ENCODE data around the gene IL17C. TPM values are rescaled to one million over a fixed set of nuclear protein-coding genes. Genes with fewer than 3 reads are reported as not detected.

Gene IL17C
- total and polyA plus RNA-seq, 2 donors (not counting 1 experiment from before 2014, with no cell fraction given) = 1.3 to 1.5 TPM

DNA sequence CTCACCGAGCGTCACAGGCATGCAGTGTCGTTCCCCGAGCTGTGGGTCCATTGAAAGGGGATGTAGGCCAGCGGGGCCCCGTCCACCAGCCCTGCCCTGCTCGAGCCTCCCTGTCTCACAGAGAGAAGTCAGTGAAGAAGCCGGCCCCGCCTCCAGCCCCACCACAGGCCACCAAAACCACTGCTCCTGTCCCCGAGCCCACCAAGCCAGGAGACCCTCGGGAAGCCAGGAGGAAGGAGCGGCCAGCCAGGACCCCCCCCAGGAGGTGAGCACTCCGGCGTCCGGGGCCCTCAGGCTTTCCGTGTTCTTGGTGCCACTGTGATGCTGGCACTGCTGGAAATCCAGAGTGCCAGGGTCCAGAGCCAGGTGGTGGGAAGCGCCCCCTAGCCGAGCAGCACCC is 13.9 kb upstream of the IL17C start:
- Histone ChIP-seq H3K9ac (ENCODE audit: low read length) (no peak overlapping the region), H3K27ac (ENCODE audit: low read length in 2 of 2) (no peak overlapping the region), H2AFZ (ENCODE audit: insufficient read depth, low read depth, low read length, poor library complexity, severe bottlenecking) (no peak overlapping the region), H3K79me2 (ENCODE audit: control insufficient read depth, insufficient read depth, low read length) (peaks cover 12% of the 10 kb centered on the region), H4K20me1 (ENCODE audit: control insufficient read depth, insufficient read depth, low read length, poor library complexity, severe bottlenecking) (peaks cover 38% of the 10 kb centered on the region), H3K36me3 (replicated peaks in 1 of 2; ENCODE audit: control extremely low read depth in 1 of 2, control insufficient read depth in 1 of 2, extremely low read depth in 1 of 2, insufficient read depth in 2 of 2, low read length in 1 of 2) (peaks cover 0 to 68% of the 10 kb centered on the region in 2 experiments), H3K9me3 (ENCODE audit: control extremely low read depth in 1 of 3, control insufficient read depth in 2 of 3, insufficient read depth in 1 of 3, low read length in 2 of 3) (no peaks in the 10 kb centered on the region), H3K4me1 (ENCODE audit: control insufficient read depth in 2 of 2, insufficient read depth in 2 of 2, low read length in 2 of 2) (no peaks in the 10 kb centered on the region), H3K27me3 (replicated peaks in 1 of 4; ENCODE audit: control extremely low read depth in 1 of 4, control insufficient read depth in 3 of 4, insufficient read depth in 4 of 4, low read length in 3 of 4) (no peaks in the 10 kb centered on the region), H3K4me3 (ENCODE audit: control extremely low read depth in 1 of 5, extremely low read depth in 1 of 5, insufficient read depth in 1 of 5, low read depth in 2 of 5, low read length in 4 of 5) (no peak overlapping the region), H3K4me2 (replicated peaks; ENCODE audit: low read depth, low read length, poor library complexity, severe bottlenecking) (no peak overlapping the region)
- Mint-ChIP-seq H3K4me1 (no peaks in the 10 kb centered on the region), H3K4me3 (no peak overlapping the region), H3K9me3 (ENCODE audit: insufficient read depth) (no peaks in the 10 kb centered on the region), H3K27ac (no peak overlapping the region), H3K27me3 (no peaks in the 10 kb centered on the region)
- intact Hi-C loops (cut with micrococcal nuclease) = no loop called here
- POLR2A ChIA-PET = no interaction called here
- TF ChIP-seq EZH2 (IDR thresholded peaks at IDR 0.05; ENCODE audit: borderline replicate concordance, insufficient read depth, low read depth, low read length, poor library complexity, severe bottlenecking) (no peak), CTCF (IDR thresholded peaks at IDR 0.05) (no peak)
- WGBS (ENCODE audit: insufficient coverage) = 98% methylated on average over 18 of the region's 18 CpGs
- ATAC-seq (ENCODE audit: low read depth) = no peak
- CTCF ChIA-PET = no interaction called here
- no peak for DNase-seq

GRCh38 chr16:88624977-88625576 is 13.3 kb upstream of the IL17C start:
- Histone ChIP-seq H3K4me1 (ENCODE audit: control insufficient read depth in 2 of 2, insufficient read depth in 2 of 2, low read length in 2 of 2) (no peaks in the 10 kb centered on the region), H3K4me3 (ENCODE audit: control extremely low read depth in 1 of 5, extremely low read depth in 1 of 5, insufficient read depth in 1 of 5, low read depth in 2 of 5, low read length in 4 of 5) (no peak overlapping the region), H4K20me1 (ENCODE audit: control insufficient read depth, insufficient read depth, low read length, poor library complexity, severe bottlenecking) (peaks cover 34% of the 10 kb centered on the region), H3K9ac (ENCODE audit: low read length) (no peak overlapping the region), H3K36me3 (replicated peaks in 1 of 2; ENCODE audit: control extremely low read depth in 1 of 2, control insufficient read depth in 1 of 2, extremely low read depth in 1 of 2, insufficient read depth in 2 of 2, low read length in 1 of 2) (peaks cover 0 to 73% of the 10 kb centered on the region in 2 experiments), H3K79me2 (ENCODE audit: control insufficient read depth, insufficient read depth, low read length) (peaks cover 9% of the 10 kb centered on the region), H3K27ac (ENCODE audit: low read length in 2 of 2) (no peak overlapping the region), H3K27me3 (replicated peaks in 1 of 4; ENCODE audit: control extremely low read depth in 1 of 4, control insufficient read depth in 3 of 4, insufficient read depth in 4 of 4, low read length in 3 of 4) (no peaks in the 10 kb centered on the region), H3K9me3 (ENCODE audit: control extremely low read depth in 1 of 3, control insufficient read depth in 2 of 3, insufficient read depth in 1 of 3, low read length in 2 of 3) (no peaks in the 10 kb centered on the region), H3K4me2 (replicated peaks; ENCODE audit: low read depth, low read length, poor library complexity, severe bottlenecking) (no peak overlapping the region), H2AFZ (ENCODE audit: insufficient read depth, low read depth, low read length, poor library complexity, severe bottlenecking) (no peak overlapping the region)
- Mint-ChIP-seq H3K4me3 (no peak overlapping the region), H3K27me3 (no peaks in the 10 kb centered on the region), H3K27ac (no peak overlapping the region), H3K4me1 (no peaks in the 10 kb centered on the region), H3K9me3 (ENCODE audit: insufficient read depth) (no peaks in the 10 kb centered on the region)
- WGBS (ENCODE audit: insufficient coverage) = 99% methylated on average over 13 of the region's 17 CpGs
- DNase-seq (no peak), ATAC-seq (ENCODE audit: low read depth) (no peak)
- POLR2A ChIA-PET = no interaction called here
- CTCF ChIA-PET = interaction anchor here (0.6 kb wide), 1 partner anchor 169 kb away, joined by 6 read pairs; no protein-coding TSS in a partner anchor
- TF ChIP-seq EZH2 (IDR thresholded peaks at IDR 0.05; ENCODE audit: borderline replicate concordance, insufficient read depth, low read depth, low read length, poor library complexity, severe bottlenecking) (no peak), CTCF (IDR thresholded peaks at IDR 0.05) (no peak)
- intact Hi-C loops (cut with micrococcal nuclease) = no loop called here

All from B cell (primary cell).